GM12801 (cell line): ENCODE results near the gene SNED1.

Experiments
- TF ChIP-seq, protein P1 (sequence below): IDR thresholded peaks from one replicate; pipeline ENCODE4 v1.5.1; 2011; ENCODE audit warnings: control low read depth; ENCODE audit not compliant: insufficient read length; ENCODE audit errors: extremely low read depth

SNED1 gene

DNA sequence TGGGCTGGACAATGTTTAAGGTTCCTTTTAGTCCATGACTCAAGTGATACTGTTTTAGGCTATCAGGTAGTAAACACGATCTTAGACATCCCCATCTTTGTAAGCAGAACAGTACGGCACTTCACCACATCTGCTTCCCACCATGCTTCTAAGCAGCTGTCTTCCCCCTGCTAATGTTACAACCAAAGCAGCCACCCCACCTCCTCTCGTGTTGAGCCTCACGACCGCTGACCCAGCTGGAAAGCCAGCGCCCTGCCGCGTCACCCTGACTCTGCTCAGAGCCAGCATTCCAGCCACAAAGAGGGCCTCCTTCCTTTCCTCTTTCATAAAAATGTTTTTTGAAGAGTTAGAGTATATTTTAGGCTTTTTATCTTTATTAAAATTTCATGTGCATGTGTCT lies 94.3 kb downstream of the SNED1 start:
- TF ChIP-seq, protein P1, sequence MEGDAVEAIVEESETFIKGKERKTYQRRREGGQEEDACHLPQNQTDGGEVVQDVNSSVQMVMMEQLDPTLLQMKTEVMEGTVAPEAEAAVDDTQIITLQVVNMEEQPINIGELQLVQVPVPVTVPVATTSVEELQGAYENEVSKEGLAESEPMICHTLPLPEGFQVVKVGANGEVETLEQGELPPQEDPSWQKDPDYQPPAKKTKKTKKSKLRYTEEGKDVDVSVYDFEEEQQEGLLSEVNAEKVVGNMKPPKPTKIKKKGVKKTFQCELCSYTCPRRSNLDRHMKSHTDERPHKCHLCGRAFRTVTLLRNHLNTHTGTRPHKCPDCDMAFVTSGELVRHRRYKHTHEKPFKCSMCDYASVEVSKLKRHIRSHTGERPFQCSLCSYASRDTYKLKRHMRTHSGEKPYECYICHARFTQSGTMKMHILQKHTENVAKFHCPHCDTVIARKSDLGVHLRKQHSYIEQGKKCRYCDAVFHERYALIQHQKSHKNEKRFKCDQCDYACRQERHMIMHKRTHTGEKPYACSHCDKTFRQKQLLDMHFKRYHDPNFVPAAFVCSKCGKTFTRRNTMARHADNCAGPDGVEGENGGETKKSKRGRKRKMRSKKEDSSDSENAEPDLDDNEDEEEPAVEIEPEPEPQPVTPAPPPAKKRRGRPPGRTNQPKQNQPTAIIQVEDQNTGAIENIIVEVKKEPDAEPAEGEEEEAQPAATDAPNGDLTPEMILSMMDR, result no peak

- TF ChIP-seq, protein P1, result no peak
These were observed 95.8 kb downstream of the SNED1 start for GRCh38 chr2:241094172-241094571.

GRCh38 chr2:241094924-241095420 lies 96.6 kb downstream of the SNED1 start:
- TF ChIP-seq, protein P1, result no peak

GRCh38 chr2:241095594-241096290 lies 97.3 kb downstream of the SNED1 start:
- TF ChIP-seq, protein P1, result no peak

DNA sequence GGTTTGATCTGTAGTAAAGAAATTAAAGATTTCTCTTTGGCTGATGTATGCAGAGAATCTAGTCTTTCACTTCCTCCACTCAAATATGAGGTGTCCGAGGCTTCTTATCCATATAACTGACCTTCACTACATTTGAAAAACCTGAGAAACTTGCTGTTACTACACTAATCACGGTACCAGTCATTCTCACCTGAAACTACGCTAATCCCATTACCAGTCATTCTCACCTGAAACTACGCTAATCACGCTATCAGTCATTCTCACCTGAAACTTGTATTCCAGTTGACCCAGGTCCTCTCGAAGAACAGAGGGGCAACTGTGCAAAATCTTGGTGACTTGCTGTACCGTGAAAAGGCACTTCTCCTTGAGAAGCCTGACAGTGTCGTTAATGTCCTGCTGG lies 98.6 kb downstream of the SNED1 start:
- TF ChIP-seq, protein P1, result no peak

DNA sequence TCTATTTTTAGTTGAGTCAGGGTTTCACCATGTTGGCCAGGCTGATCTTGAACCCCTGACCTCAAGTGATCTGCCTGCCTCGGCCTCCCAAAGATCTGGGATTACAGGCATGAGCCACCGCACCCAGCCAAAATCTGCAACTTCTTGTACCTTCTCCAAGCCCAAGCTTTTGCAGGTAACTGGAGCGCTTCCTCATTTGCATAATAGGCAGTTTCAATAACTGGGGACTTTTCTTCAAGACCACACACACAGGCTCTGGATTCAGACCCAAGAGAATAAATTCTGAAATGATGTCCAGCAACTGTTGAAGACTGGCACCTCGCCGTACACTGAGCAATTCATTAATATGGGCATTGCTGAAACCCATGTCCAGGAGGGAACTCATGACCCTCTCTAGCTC lies 100.8 kb downstream of the SNED1 start:
- TF ChIP-seq, protein P1, result no peak

DNA sequence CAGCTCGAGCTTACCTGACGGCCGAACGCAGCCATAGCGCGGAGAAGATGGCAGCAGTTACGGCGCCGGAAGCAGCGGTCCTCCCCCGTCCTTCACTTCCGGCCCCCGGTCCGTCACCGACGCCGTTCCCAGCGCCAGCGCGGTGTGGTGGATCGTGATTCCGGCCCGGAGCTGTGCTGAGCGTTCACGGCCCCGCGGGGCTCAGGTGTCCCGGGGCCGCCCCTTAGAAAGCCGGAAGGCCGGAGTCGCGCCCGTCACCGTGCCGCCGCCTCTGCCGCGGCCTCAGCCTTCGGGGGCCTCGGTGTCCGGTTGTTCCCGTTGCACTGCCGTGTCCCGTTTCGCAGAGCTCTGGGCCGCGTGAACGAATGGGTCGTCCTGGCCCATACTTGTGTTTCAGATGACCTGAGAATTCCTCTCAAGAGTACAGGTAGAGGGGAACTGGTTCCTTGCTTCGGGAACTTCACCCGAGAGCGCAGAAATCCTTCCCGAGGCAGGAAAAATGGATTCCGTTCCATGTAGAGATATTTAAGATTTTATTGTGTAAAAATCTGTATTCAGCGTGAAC lies 103.9 kb downstream of the SNED1 start, which contains the start of gene MTERF4:
MTERF4 (minus strand) TSS at position 49 of the 565 bp plus-strand sequence; CDS start at position 35, 14 bp downstream.
- TF ChIP-seq, protein P1, result no peak
